Measurements from ENCODE around the gene EPC2. TPM values are rescaled to one million over a fixed set of nuclear protein-coding genes. Genes with fewer than 3 reads are reported as not detected.

EPC2 gene
- total and polyA plus RNA-seq, 2 donors, result 14.8 to 22.1 TPM

DNA sequence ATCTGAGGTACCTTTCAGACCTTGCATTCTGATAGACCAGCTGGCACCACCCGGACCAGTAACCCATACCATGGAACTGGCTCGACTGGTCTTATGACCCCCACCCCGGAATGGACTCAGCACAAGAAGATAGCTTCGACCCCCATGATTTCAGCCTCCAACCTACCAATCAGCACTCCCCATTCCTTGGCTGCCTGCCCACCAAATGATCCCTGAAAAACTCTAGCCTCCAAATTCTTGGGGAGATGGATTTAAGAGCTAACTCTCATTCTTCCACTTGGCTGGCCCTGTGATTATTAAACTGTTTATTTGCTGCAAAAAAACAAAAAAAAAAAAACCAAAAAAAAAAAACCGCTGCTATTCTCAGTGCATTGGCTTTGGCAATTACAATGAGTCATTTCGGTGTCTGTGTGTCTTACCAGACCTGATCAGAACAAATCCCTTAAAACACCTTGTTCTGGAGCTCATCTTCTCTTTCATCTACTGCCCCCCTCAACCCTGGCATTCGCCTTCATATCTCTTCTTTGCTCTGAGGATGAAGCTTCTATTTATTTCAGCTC, 170.4 kb downstream of the EPC2 start:
- Histone ChIP-seq H3K4me3 (ENCODE audit: low read length in 2 of 2) (no peak overlapping the region), H3K36me3 (ENCODE audit: control insufficient read depth in 2 of 2, insufficient read depth in 2 of 2, low read length in 1 of 2) (no peaks in the 10 kb centered on the region), H3K4me1 (ENCODE audit: control insufficient read depth in 2 of 2, insufficient read depth in 2 of 2, low read length in 2 of 2) (no peaks in the 10 kb centered on the region), H3K9me3 (ENCODE audit: control insufficient read depth in 2 of 2, insufficient read depth in 1 of 2, low read length in 1 of 2) (no peaks in the 10 kb centered on the region), H3K27me3 (ENCODE audit: control insufficient read depth in 2 of 2, insufficient read depth in 1 of 2, low read length in 1 of 2) (peaks cover 0 to 13% of the 10 kb centered on the region in 2 donors), H3K27ac (ENCODE audit: low read depth in 1 of 2, low read length in 1 of 2) (no peak overlapping the region)
- no peak for DNase-seq (ENCODE audit: low read depth in 6 of 9, low spot score in 9 of 9)
- WGBS, result 96% methylated on average over 7 of the region's 7 CpGs

DNA sequence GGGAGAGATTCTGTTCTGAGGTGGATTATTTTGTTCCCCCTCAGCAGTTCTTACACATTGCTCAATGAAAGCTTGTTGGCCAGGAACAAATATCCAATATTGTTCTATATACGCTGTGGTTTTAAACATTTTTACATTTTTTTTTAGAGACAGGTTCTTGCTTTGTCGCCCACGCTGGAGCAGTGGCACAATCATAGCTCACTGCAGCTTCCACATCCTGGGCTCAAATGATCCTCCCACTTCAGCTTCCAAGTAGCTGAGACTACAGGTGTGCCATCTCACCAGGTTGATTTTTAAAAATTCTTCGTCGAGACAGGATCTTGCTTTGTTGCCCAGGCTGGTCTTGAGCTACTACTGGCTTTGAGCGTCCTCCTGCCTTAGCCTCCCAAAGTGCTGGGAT, 171.6 kb downstream of the EPC2 start:
- no peaks in the 10 kb centered on the region for H3K36me3 ChIP-seq (ENCODE audit: control insufficient read depth in 2 of 2, insufficient read depth in 2 of 2, low read length in 1 of 2)
- WGBS, result 95% methylated on average over 6 of the region's 6 CpGs
- H3K27me3 ChIP-seq (ENCODE audit: control insufficient read depth in 2 of 2, insufficient read depth in 1 of 2, low read length in 1 of 2), result peaks cover 0 to 13% of the 10 kb centered on the region in 2 donors
- H3K4me3 ChIP-seq (ENCODE audit: low read length in 2 of 2), result no peak overlapping the region
- no peaks in the 10 kb centered on the region for H3K4me1 ChIP-seq (ENCODE audit: control insufficient read depth in 2 of 2, insufficient read depth in 2 of 2, low read length in 2 of 2)
- no peak for DNase-seq (ENCODE audit: low read depth in 6 of 9, low spot score in 9 of 9)
- H3K9me3 ChIP-seq (ENCODE audit: control insufficient read depth in 2 of 2, insufficient read depth in 1 of 2, low read length in 1 of 2), result no peaks in the 10 kb centered on the region
- no peak overlapping the region for H3K27ac ChIP-seq (ENCODE audit: low read depth in 1 of 2, low read length in 1 of 2)

DNA sequence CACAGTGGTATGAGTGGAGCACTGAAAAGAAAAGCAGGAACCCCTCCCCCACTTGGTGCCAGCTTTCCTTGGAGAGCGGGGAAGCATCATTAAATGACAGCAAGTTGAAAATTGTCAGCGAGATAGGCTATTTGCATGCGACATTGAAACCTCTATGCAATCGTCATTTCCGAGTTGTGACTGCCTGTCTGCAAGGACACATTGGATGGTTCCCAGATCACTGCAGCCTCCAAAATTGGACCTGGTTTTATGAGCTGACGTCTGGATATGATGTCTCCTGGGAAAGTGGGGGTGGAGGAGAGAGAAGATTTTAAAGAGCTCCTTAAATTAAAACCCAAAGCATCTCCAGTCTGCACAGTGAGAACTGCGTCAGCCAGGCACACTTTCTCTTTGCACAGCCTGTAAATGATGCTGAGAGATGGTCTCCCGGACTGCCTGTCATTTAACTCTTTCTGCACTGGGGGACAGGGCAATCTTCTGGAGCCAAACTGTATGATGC, 172.7 kb downstream of the EPC2 start:
- Histone ChIP-seq H3K4me3 (ENCODE audit: low read length in 2 of 2) (no peak overlapping the region), H3K4me1 (ENCODE audit: control insufficient read depth in 2 of 2, insufficient read depth in 2 of 2, low read length in 2 of 2) (no peaks in the 10 kb centered on the region), H3K36me3 (ENCODE audit: control insufficient read depth in 2 of 2, insufficient read depth in 2 of 2, low read length in 1 of 2) (no peaks in the 10 kb centered on the region), H3K9me3 (ENCODE audit: control insufficient read depth in 2 of 2, insufficient read depth in 1 of 2, low read length in 1 of 2) (no peaks in the 10 kb centered on the region), H3K27ac (ENCODE audit: low read depth in 1 of 2, low read length in 1 of 2) (no peak overlapping the region), H3K27me3 (ENCODE audit: control insufficient read depth in 2 of 2, insufficient read depth in 1 of 2, low read length in 1 of 2) (peaks cover 0 to 13% of the 10 kb centered on the region in 2 donors)
- DNase-seq (ENCODE audit: low read depth in 6 of 9, low spot score in 9 of 9), result no peak
- 23% methylated on average over 8 of the region's 8 CpGs for WGBS

DNA sequence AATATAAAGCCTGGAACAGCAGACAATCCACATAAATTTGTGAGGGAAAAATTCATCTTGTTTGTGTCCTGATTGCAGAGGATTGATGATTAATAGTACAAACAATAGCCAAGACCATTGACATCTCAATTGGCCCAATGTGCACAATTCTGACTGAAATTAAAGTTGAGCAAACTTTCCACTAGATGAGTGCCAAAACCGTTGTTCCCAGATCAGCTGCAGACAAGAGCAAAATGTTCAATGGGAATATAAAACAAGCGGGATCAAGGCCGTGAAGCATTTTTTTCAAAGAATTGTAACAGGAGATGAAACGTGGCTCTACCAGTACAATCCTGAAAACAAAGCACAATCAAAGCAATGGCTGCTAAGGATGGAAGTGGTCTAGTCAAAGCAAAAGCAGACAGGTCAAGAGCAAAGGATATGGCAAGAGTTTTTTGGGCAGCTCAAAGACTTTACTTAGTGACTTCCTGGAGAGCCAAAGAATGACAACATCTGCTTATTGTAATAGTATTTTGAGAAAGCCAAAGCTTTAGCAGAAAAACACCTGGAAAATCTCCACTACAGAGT, 174.6 kb downstream of the EPC2 start:
- no peaks in the 10 kb centered on the region for H3K4me1 ChIP-seq (ENCODE audit: control insufficient read depth in 2 of 2, insufficient read depth in 2 of 2, low read length in 2 of 2)
- no peak overlapping the region for H3K4me3 ChIP-seq (ENCODE audit: low read length in 2 of 2)
- 82% methylated on average over 4 of the region's 4 CpGs for WGBS
- DNase-seq (ENCODE audit: low read depth in 6 of 9, low spot score in 9 of 9), result no peak
- H3K36me3 ChIP-seq (ENCODE audit: control insufficient read depth in 2 of 2, insufficient read depth in 2 of 2, low read length in 1 of 2), result no peaks in the 10 kb centered on the region
- no peak overlapping the region for H3K27ac ChIP-seq (ENCODE audit: low read depth in 1 of 2, low read length in 1 of 2)
- H3K9me3 ChIP-seq (ENCODE audit: control insufficient read depth in 2 of 2, insufficient read depth in 1 of 2, low read length in 1 of 2), result no peaks in the 10 kb centered on the region
- H3K27me3 ChIP-seq (ENCODE audit: control insufficient read depth in 2 of 2, insufficient read depth in 1 of 2, low read length in 1 of 2), result peaks cover 0 to 13% of the 10 kb centered on the region in 2 donors

DNA sequence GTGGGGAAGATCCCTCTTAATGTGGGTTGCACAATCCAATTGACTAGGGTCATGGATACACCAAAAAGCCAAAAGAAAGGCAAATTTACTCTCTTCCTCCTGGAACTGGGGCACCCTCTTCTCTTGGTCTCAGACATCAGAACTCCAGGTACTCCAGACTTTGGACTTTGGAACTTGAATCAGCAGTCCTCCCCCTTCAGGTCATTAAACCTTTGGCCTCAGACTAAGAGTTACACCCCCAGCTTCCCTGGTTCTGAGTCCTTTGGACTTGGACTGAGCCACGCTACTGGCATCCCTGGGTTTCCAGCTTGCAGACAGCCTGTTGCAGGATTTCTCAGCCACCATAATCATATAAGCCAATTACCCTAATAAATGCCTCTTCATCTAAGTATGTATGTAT, 179.6 kb downstream of the EPC2 start:
- DNase-seq (ENCODE audit: low read depth in 6 of 9, low spot score in 9 of 9), result no peak
- 100% methylated on average over 1 of the region's 1 CpG for WGBS
- H3K4me1 ChIP-seq (ENCODE audit: control insufficient read depth in 2 of 2, insufficient read depth in 2 of 2, low read length in 2 of 2), result no peaks in the 10 kb centered on the region
- H3K27ac ChIP-seq (ENCODE audit: low read depth in 1 of 2, low read length in 1 of 2), result no peak overlapping the region
- no peaks in the 10 kb centered on the region for H3K9me3 ChIP-seq (ENCODE audit: control insufficient read depth in 2 of 2, insufficient read depth in 1 of 2, low read length in 1 of 2)
- no peak overlapping the region for H3K4me3 ChIP-seq (ENCODE audit: low read length in 2 of 2)
- H3K36me3 ChIP-seq (ENCODE audit: control insufficient read depth in 2 of 2, insufficient read depth in 2 of 2, low read length in 1 of 2), result no peaks in the 10 kb centered on the region
- no peaks in the 10 kb centered on the region for H3K27me3 ChIP-seq (ENCODE audit: control insufficient read depth in 2 of 2, insufficient read depth in 1 of 2, low read length in 1 of 2)

DNA sequence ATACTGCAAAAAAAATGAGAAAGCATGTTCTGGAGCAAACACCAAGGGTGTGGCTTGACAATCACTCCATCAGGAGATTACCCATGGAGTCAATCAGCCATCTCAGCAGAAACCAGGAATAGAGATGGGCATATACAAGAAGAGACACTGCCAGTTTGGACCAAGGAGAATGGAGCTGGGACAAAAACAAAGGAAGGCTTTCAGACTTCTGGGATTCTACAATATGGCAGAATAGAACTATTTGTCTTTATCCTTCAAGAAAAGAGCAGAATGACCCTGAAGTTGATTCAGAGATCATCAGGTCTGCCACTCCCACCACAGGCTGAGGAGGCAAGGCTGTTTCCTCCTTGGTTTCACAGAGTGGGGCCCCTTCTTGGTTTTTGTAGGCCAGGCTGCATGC, 182.2 kb downstream of the EPC2 start:
- no peaks in the 10 kb centered on the region for H3K27me3 ChIP-seq (ENCODE audit: control insufficient read depth in 2 of 2, insufficient read depth in 1 of 2, low read length in 1 of 2)
- no peak overlapping the region for H3K27ac ChIP-seq (ENCODE audit: low read depth in 1 of 2, low read length in 1 of 2)
- no peaks in the 10 kb centered on the region for H3K36me3 ChIP-seq (ENCODE audit: control insufficient read depth in 2 of 2, insufficient read depth in 2 of 2, low read length in 1 of 2)
- no peak for DNase-seq (ENCODE audit: low read depth in 6 of 9, low spot score in 9 of 9)
- no peaks in the 10 kb centered on the region for H3K4me1 ChIP-seq (ENCODE audit: control insufficient read depth in 2 of 2, insufficient read depth in 2 of 2, low read length in 2 of 2)
- H3K9me3 ChIP-seq (ENCODE audit: control insufficient read depth in 2 of 2, insufficient read depth in 1 of 2, low read length in 1 of 2), result no peaks in the 10 kb centered on the region
- no peak overlapping the region for H3K4me3 ChIP-seq (ENCODE audit: low read length in 2 of 2)

DNA sequence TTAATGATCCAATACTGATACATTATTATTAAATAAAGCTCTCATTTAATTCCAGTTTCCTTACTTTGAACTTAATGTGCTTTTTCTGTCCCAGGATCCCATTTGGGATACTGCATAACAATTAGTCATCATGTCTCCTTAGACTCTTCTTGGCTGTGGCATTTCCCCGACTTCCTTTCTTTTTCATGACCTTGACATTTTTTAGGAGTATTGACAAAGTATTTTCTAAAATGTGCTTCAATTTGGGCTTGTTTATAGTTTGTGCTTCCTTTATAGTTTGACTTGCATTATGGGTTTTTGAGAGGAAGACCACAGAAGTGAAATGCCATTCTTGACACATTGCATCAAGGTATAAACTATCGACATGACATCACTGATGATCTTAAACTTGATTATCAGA, 184.4 kb downstream of the EPC2 start:
- no peaks in the 10 kb centered on the region for H3K4me1 ChIP-seq (ENCODE audit: control insufficient read depth in 2 of 2, insufficient read depth in 2 of 2, low read length in 2 of 2)
- H3K4me3 ChIP-seq (ENCODE audit: low read length in 2 of 2), result no peak overlapping the region
- H3K27ac ChIP-seq (ENCODE audit: low read depth in 1 of 2, low read length in 1 of 2), result no peak overlapping the region
- no peak for DNase-seq (ENCODE audit: low read depth in 6 of 9, low spot score in 9 of 9)
- no peaks in the 10 kb centered on the region for H3K36me3 ChIP-seq (ENCODE audit: control insufficient read depth in 2 of 2, insufficient read depth in 2 of 2, low read length in 1 of 2)
- whole genome bisulfite sequencing, result 89% methylated on average over 2 of the region's 2 CpGs
- no peaks in the 10 kb centered on the region for H3K9me3 ChIP-seq (ENCODE audit: control insufficient read depth in 2 of 2, insufficient read depth in 1 of 2, low read length in 1 of 2)
- no peaks in the 10 kb centered on the region for H3K27me3 ChIP-seq (ENCODE audit: control insufficient read depth in 2 of 2, insufficient read depth in 1 of 2, low read length in 1 of 2)

DNA sequence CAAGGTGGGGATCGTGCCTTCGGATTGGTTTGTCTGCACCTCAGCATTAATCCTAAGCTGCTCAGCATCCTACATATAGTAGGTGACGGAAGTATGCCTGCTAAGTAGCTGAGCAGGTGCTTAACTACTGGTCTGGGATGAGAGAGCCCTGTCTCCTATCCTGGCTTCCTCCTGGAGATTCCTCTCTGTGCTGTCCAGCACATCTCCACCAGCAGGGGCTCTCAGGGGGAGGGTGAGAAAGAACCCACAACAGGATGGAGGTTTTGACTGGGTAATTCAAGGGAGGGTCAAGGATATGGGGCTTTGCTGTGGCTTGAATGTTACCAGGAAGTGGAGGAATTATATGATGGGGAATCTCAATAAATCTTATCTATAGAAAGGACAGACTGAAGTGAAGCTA, 185.1 kb downstream of the EPC2 start:
- Histone ChIP-seq H3K27ac (ENCODE audit: low read depth in 1 of 2, low read length in 1 of 2) (no peak overlapping the region), H3K36me3 (ENCODE audit: control insufficient read depth in 2 of 2, insufficient read depth in 2 of 2, low read length in 1 of 2) (no peaks in the 10 kb centered on the region), H3K27me3 (ENCODE audit: control insufficient read depth in 2 of 2, insufficient read depth in 1 of 2, low read length in 1 of 2) (no peaks in the 10 kb centered on the region), H3K4me3 (ENCODE audit: low read length in 2 of 2) (no peak overlapping the region), H3K4me1 (ENCODE audit: control insufficient read depth in 2 of 2, insufficient read depth in 2 of 2, low read length in 2 of 2) (no peaks in the 10 kb centered on the region), H3K9me3 (ENCODE audit: control insufficient read depth in 2 of 2, insufficient read depth in 1 of 2, low read length in 1 of 2) (no peaks in the 10 kb centered on the region)
- DNase-seq (ENCODE audit: low read depth in 6 of 9, low spot score in 9 of 9), result no peak
- 90% methylated on average over 3 of the region's 3 CpGs for WGBS

DNA sequence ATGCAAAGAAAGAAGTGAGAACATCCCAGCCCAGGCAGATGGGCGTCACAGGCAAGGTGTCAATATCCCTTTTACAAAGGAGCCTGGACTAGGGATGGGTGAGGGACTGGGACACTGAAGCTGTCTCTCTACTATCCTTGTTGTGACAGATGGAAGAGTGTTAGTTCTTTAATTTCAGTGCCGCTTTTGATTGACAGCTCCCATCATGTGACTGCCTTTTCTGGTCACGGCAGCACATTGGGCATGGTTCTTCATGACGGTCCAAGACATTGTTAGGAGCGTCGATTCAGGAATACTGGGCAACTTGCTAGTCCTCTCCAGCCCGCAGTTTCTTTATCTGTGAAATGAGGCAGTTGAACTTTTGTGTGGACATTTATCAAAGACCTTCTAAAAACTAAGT, 188.1 kb downstream of the EPC2 start:
- no peaks in the 10 kb centered on the region for H3K36me3 ChIP-seq (ENCODE audit: control insufficient read depth in 2 of 2, insufficient read depth in 2 of 2, low read length in 1 of 2)
- DNase-seq (ENCODE audit: low read depth in 6 of 9, low spot score in 9 of 9), result no peak
- 94% methylated on average over 7 of the region's 7 CpGs for WGBS
- H3K9me3 ChIP-seq (ENCODE audit: control insufficient read depth in 2 of 2, insufficient read depth in 1 of 2, low read length in 1 of 2), result no peaks in the 10 kb centered on the region
- no peaks in the 10 kb centered on the region for H3K4me1 ChIP-seq (ENCODE audit: control insufficient read depth in 2 of 2, insufficient read depth in 2 of 2, low read length in 2 of 2)
- H3K4me3 ChIP-seq (ENCODE audit: low read length in 2 of 2), result no peak overlapping the region
- no peak overlapping the region for H3K27ac ChIP-seq (ENCODE audit: low read depth in 1 of 2, low read length in 1 of 2)
- peaks cover 0 to 2% of the 10 kb centered on the region in 2 donors for H3K27me3 ChIP-seq (ENCODE audit: control insufficient read depth in 2 of 2, insufficient read depth in 1 of 2, low read length in 1 of 2)

Data from thymus (tissue), 11 donors.